Keratinocyte (primary cell): ENCODE measurements around the gene TMEFF2. TPM values are rescaled to one million over a fixed set of nuclear protein-coding genes. Genes with fewer than 3 reads are reported as not detected.
A peak's percentile ranks its signal among the peaks of the same experiment; 100 is the strongest.

Experiments
- DNase-seq: peaks from one replicate; pipeline ENCODE4 v3.0.0-alpha.2; 2011; ENCODE audit warnings: low read depth, missing footprints, low spot score
- FAIRE-seq: peaks from 2 replicates; lab custom pipeline; 2011; peaks lifted over from hg19 to GRCh38; lab: Jason Lieb, UNC
- H2AFZ ChIP-seq: 2 replicates; pipeline ENCODE4 v1.6.0; 2012; ENCODE audit warnings: low read length, control low read depth, inconsistent platforms; ENCODE audit not compliant: control insufficient read depth
- H3K27ac ChIP-seq: 2 replicates; pipeline ENCODE4 v1.5.1; 2011; ENCODE audit warnings: low read length; ENCODE audit not compliant: control insufficient read depth, insufficient read depth
- H3K27me3 ChIP-seq: 3 replicates; pipeline ENCODE4 v1.6.0; 2011; ENCODE audit warnings: low read length; ENCODE audit not compliant: control insufficient read depth, insufficient read depth; ENCODE audit errors: extremely low read depth
- H3K36me3 ChIP-seq, 2 experiments: 2 replicates in 1 of 2; 3 replicates in 1 of 2; pipeline ENCODE4 v1.5.1; 2011; ENCODE audit warnings: low read length in 2 of 2, mild to moderate bottlenecking in 1 of 2; ENCODE audit not compliant: control insufficient read depth in 2 of 2, insufficient read depth in 2 of 2; ENCODE audit errors: extremely low read depth in 1 of 2
- H3K4me1 ChIP-seq: 3 replicates; pipeline ENCODE4 v1.5.1; 2011; ENCODE audit warnings: low read length; ENCODE audit not compliant: control insufficient read depth, insufficient read depth; ENCODE audit errors: extremely low read depth
- H3K4me2 ChIP-seq: 3 replicates; pipeline ENCODE4 v1.6.0; 2011; ENCODE audit warnings: low read depth, low read length; ENCODE audit not compliant: control insufficient read depth, insufficient read depth; ENCODE audit errors: extremely low read depth
- H3K4me3 ChIP-seq, 3 experiments: fragments of 200-600 bp in 1 of 3; sonication (generic) in 1 of 3; 2 replicates in 2 of 3; 3 replicates in 1 of 3; pipeline ENCODE4 v1.5.1; 2011 to 2016; ENCODE audit warnings: low read length in 3 of 3, mild to moderate bottlenecking in 3 of 3, control low read depth in 2 of 3, inconsistent platforms in 1 of 3, low read depth in 1 of 3, mixed read lengths in 1 of 3, mixed run types in 1 of 3, moderate library complexity in 1 of 3; ENCODE audit not compliant: control insufficient read depth in 2 of 3, insufficient read depth in 2 of 3; ENCODE audit errors: extremely low read depth in 1 of 3
- H3K79me2 ChIP-seq: 2 replicates; pipeline ENCODE4 v1.6.0; 2012; ENCODE audit warnings: low read length; ENCODE audit not compliant: control insufficient read depth, insufficient read depth
- H3K9ac ChIP-seq: 3 replicates; pipeline ENCODE4 v1.6.0; 2011; ENCODE audit warnings: low read length; ENCODE audit not compliant: control insufficient read depth, insufficient read depth; ENCODE audit errors: extremely low read depth
- H3K9me1 ChIP-seq: 3 replicates; pipeline ENCODE4 v1.6.0; 2011; ENCODE audit warnings: low read length; ENCODE audit not compliant: control insufficient read depth, insufficient read depth; ENCODE audit errors: extremely low read depth
- H3K9me3 ChIP-seq: 2 replicates; pipeline ENCODE4 v1.5.1; 2012; ENCODE audit warnings: low read depth, low read length; ENCODE audit not compliant: control insufficient read depth
- H4K20me1 ChIP-seq: 3 replicates; pipeline ENCODE4 v1.6.0; 2011; ENCODE audit warnings: low read length; ENCODE audit not compliant: control insufficient read depth, insufficient read depth; ENCODE audit errors: extremely low read depth
- CTCF ChIP-seq, 3 experiments: IDR thresholded peaks in 1 of 3; conservative IDR thresholded peaks in 1 of 3; optimal IDR thresholded peaks in 1 of 3; 2 replicates in 2 of 3; 3 replicates in 1 of 3; pipeline versions ENCODE3 to v1.5.1; 2011; ENCODE audit warnings: low read length in 3 of 3, mild to moderate bottlenecking in 3 of 3, moderate library complexity in 2 of 3, control low read depth in 1 of 3, inconsistent platforms in 1 of 3; ENCODE audit not compliant: insufficient read depth in 2 of 3; ENCODE audit errors: extremely low read depth in 1 of 3
- EZH2 ChIP-seq: IDR thresholded peaks from one replicate; pipeline ENCODE4 v1.6.1; 2012; ENCODE audit warnings: inconsistent platforms, mild to moderate bottlenecking, low read length, moderate library complexity
- dilution Hi-C: fragments of 300-500 bp; cut with MboI; formaldehyde crosslinking; loops from one replicate; pipeline ENCODE4 v1.7.0; 2020; ENCODE audit warnings: low sequenced_read_pairs; ENCODE audit not compliant: extremely low pct_ligation_motif_present
- polyA plus RNA-seq, 5 experiments: library from polyadenylated mRNA; depleted of rRNA in 3 of 5; stranded (reverse) in 3 of 5; stranded (forward) in 1 of 5; unstranded in 1 of 5; fragments of >200 nt; gene quantifications; 1 replicate in 1 of 5; 2 replicates in 3 of 5; 3 replicates in 1 of 5; pipeline versions ENCODE4 v1.2.1 to v1.2.3, GENCODE V29; 2011 to 2012; ENCODE audit warnings: missing spikeins in 2 of 5, low read depth in 1 of 5, low replicate concordance in 1 of 5

The TMEFF2 gene
- polyA plus RNA-seq, 1 donor (not counting 4 experiments of a cell fraction or from before 2014, with no cell fraction given), result not detected

- DNase-seq (no peak), FAIRE-seq (peak; percentile 5)
- Histone ChIP-seq H3K9ac (no peak overlapping the region), H3K9me1 (no peaks in the 10 kb centered on the region), H3K4me1 (peaks cover 8% of the 10 kb centered on the region), H3K79me2 (no peaks in the 10 kb centered on the region), H4K20me1 (no peaks in the 10 kb centered on the region), H3K4me3 (no peak overlapping the region), H3K36me3 (no peaks in the 10 kb centered on the region), H2AFZ (no peak overlapping the region), H3K27me3 (no peaks in the 10 kb centered on the region), H3K27ac (no peak overlapping the region), H3K9me3 (no peaks in the 10 kb centered on the region), H3K4me2 (no peak overlapping the region)
- dilution Hi-C loops, result no loop called here
- TF ChIP-seq CTCF (optimal IDR thresholded peaks at IDR 0.05 in 1 of 3, IDR thresholded peaks at IDR 0.05 in 1 of 3, conservative IDR thresholded peaks at IDR 0.05 in 1 of 3; ENCODE audit: extremely low read depth in 1 of 3, insufficient read depth in 2 of 3, low read length in 3 of 3), result no peak
- TF ChIP-seq EZH2, result no peak
These were observed 70.2 kb downstream of the TMEFF2 start for GRCh38 chr2:192124571-192124970.

GRCh38 chr2:192123847-192124246, 70.9 kb downstream of the TMEFF2 start:
- Histone ChIP-seq H2AFZ (no peak overlapping the region), H3K4me2 (no peak overlapping the region), H3K9ac (no peak overlapping the region), H3K4me1 (peaks cover 8% of the 10 kb centered on the region), H3K27me3 (no peaks in the 10 kb centered on the region), H3K36me3 (no peaks in the 10 kb centered on the region), H4K20me1 (no peaks in the 10 kb centered on the region), H3K9me1 (no peaks in the 10 kb centered on the region), H3K9me3 (no peaks in the 10 kb centered on the region), H3K4me3 (no peak overlapping the region), H3K27ac (no peak overlapping the region), H3K79me2 (no peaks in the 10 kb centered on the region)
- dilution Hi-C loops, result no loop called here
- no peak for FAIRE-seq
- no peak for DNase-seq
- TF ChIP-seq CTCF (optimal IDR thresholded peaks at IDR 0.05 in 1 of 3, IDR thresholded peaks at IDR 0.05 in 1 of 3, conservative IDR thresholded peaks at IDR 0.05 in 1 of 3; ENCODE audit: extremely low read depth in 1 of 3, insufficient read depth in 2 of 3, low read length in 3 of 3), result no peak
- TF ChIP-seq EZH2, result no peak
